Neural crest cell (in vitro differentiated cells): ENCODE results near the gene ZKSCAN3. TPM values are rescaled to one million over a fixed set of nuclear protein-coding genes. Genes with fewer than 3 reads are reported as not detected.

Source experiments
- DNase-seq: peaks from one replicate; pipeline ENCODE4 v3.0.0; 2021; ENCODE audit warnings: low read depth, mixed read lengths, low spot score
- H3K27ac Mint-ChIP-seq: one replicate; pipeline ENCODE4 v1.8.0; 2021; ENCODE audit warnings: mild to moderate bottlenecking, mixed read lengths; ENCODE audit not compliant: unreplicated experiment
- H3K27me3 Mint-ChIP-seq: 2 replicates; pipeline ENCODE4 v1.8.0; 2021; ENCODE audit warnings: low read depth, mild to moderate bottlenecking, mixed read lengths
- H3K36me3 Mint-ChIP-seq: 2 replicates; pipeline ENCODE4 v1.8.0; 2021; ENCODE audit warnings: low read depth, mild to moderate bottlenecking, mixed read lengths
- H3K4me1 Mint-ChIP-seq: 2 replicates; pipeline ENCODE4 v1.8.0; 2021; ENCODE audit warnings: mixed read lengths
- H3K4me3 Mint-ChIP-seq: one replicate; pipeline ENCODE4 v1.8.0; 2021; ENCODE audit warnings: mild to moderate bottlenecking, mixed read lengths
- H3K9me3 Mint-ChIP-seq: 2 replicates; pipeline ENCODE4 v1.8.0; 2021; ENCODE audit warnings: mixed read lengths
- total RNA-seq: library from RNA; stranded (reverse); gene quantifications from 2 replicates; pipeline ENCODE4 v1.2.1, GENCODE V29; 2021
- TF ChIP-seq, protein P1 (sequence below): fragments of 200-600 bp; sonication (generic); conservative IDR thresholded peaks from 2 replicates; pipeline ENCODE4 v1.5.0; 2021; ENCODE audit warnings: antibody characterized with exemption, mild to moderate bottlenecking

Gene ZKSCAN3
- total RNA-seq, 1 donor from 2014 or later, result 11.5 TPM

DNA sequence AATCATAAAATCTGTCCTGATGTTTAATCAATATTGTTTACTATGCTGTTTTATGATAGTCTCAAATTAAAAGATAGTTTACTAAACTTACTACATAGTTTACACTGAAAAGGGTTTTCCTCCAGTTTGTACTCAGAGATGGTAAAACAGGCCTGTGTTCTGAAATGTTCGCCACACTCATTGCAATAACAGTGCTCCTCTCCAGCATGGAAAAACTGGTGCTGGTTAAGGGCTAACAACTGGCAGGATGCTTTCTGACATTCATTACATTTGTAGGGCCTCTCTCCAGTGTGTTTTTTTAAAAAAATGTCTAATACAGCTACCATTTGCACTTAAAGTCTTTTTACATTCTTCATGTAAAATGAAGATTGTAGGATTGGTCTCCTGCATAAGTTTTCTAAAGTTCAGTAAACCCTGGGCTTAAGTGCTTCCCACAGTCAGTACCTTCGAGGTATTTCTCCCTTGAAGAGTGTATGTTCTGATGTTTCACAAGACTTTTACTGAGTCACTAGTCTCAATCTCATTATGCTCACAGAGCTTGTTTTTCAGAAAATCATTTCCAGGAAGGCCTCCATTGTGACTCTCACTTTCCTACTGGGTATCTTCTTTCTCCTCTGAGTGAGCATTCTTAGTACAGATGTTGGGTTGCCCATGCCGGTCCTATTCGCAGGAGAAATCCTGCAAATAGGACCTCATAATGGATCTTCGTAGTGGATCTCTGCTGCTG, 58.5 kb downstream of the ZKSCAN3 start:
- no peak overlapping the region for H3K4me3 Mint-ChIP-seq
- no peak for DNase-seq
- TF ChIP-seq, protein P1, sequence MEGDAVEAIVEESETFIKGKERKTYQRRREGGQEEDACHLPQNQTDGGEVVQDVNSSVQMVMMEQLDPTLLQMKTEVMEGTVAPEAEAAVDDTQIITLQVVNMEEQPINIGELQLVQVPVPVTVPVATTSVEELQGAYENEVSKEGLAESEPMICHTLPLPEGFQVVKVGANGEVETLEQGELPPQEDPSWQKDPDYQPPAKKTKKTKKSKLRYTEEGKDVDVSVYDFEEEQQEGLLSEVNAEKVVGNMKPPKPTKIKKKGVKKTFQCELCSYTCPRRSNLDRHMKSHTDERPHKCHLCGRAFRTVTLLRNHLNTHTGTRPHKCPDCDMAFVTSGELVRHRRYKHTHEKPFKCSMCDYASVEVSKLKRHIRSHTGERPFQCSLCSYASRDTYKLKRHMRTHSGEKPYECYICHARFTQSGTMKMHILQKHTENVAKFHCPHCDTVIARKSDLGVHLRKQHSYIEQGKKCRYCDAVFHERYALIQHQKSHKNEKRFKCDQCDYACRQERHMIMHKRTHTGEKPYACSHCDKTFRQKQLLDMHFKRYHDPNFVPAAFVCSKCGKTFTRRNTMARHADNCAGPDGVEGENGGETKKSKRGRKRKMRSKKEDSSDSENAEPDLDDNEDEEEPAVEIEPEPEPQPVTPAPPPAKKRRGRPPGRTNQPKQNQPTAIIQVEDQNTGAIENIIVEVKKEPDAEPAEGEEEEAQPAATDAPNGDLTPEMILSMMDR, result no peak
- no peak overlapping the region for H3K27ac Mint-ChIP-seq
- H3K4me1 Mint-ChIP-seq, result no peaks in the 10 kb centered on the region
- peaks cover 7% of the 10 kb centered on the region for H3K36me3 Mint-ChIP-seq
- peaks cover 17% of the 10 kb centered on the region for H3K27me3 Mint-ChIP-seq
- peaks cover 7% of the 10 kb centered on the region for H3K9me3 Mint-ChIP-seq

DNA sequence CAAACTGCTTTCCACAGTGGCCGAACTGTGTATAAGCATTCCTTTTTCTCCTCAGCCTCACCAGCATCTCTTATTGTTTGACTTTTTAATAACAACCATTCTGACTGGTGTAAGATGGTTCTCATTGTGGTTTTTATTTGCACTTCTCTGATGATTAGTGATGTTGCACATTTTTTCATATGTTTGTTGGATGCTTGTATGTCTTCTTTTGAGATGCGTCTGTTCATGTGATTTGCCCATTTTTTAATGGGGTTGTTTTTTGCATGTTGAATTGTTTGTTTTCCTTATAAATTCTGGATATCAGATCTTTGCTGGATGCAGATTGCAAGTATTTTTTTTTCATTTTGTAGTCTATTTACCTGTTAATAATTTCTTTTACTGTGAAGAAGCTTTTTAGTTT, 61.0 kb downstream of the ZKSCAN3 start:
- H3K36me3 Mint-ChIP-seq, result peaks cover 11% of the 10 kb centered on the region
- H3K27me3 Mint-ChIP-seq, result peaks cover 11% of the 10 kb centered on the region
- no peak for DNase-seq
- TF ChIP-seq, protein P1, result no peak
- no peaks in the 10 kb centered on the region for H3K4me1 Mint-ChIP-seq
- H3K9me3 Mint-ChIP-seq, result peaks cover 7% of the 10 kb centered on the region
- H3K27ac Mint-ChIP-seq, result no peak overlapping the region
- no peak overlapping the region for H3K4me3 Mint-ChIP-seq

DNA sequence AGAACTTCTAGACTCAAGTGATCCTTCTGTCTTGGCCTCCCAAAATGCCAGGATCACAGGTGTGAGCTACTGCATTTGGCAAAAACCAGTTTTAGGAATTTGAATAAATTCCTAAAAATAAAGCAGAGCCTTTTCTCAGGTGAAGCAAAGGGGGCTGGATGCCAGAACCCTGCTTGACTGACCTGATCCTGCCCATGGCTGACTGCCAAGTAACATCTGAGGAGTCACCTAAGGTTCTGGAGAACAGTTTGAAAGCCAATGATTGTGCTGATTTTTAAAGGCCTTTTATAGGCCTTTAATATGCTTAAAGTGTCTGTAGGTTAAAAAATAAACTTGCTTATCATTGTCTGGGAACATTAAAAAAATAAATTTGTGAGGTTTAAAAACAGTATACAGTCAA, 63.9 kb downstream of the ZKSCAN3 start:
- peaks cover 7% of the 10 kb centered on the region for H3K9me3 Mint-ChIP-seq
- DNase-seq, result no peak
- H3K36me3 Mint-ChIP-seq, result peaks cover 11% of the 10 kb centered on the region
- no peaks in the 10 kb centered on the region for H3K4me1 Mint-ChIP-seq
- H3K4me3 Mint-ChIP-seq, result no peak overlapping the region
- peaks cover 4% of the 10 kb centered on the region for H3K27me3 Mint-ChIP-seq
- TF ChIP-seq, protein P1, result no peak
- H3K27ac Mint-ChIP-seq, result no peak overlapping the region

Other genes starting within 250 kb of the ZKSCAN3 start
- 11.1 and 11.8 TPM in 2 replicates for gene ZSCAN16, start 225.3 kb upstream of the ZKSCAN3 start, total RNA-seq
- gene ZKSCAN8, start 208.1 kb upstream of the ZKSCAN3 start, total RNA-seq, result 37.9 and 40.1 TPM in 2 replicates
- gene ZSCAN9, start 124.7 kb upstream of the ZKSCAN3 start, total RNA-seq, result 30.3 and 31.4 TPM in 2 replicates
- gene ZKSCAN4, start 97.7 kb upstream of the ZKSCAN3 start, total RNA-seq, result 7.9 and 8.1 TPM in 2 replicates
- gene NKAPL, start 90.7 kb upstream of the ZKSCAN3 start, total RNA-seq, result not detected in 2 replicates
- gene ZSCAN26, start 82.8 kb upstream of the ZKSCAN3 start, total RNA-seq, result 15.0 and 19.8 TPM in 2 replicates
- gene PGBD1, start 68.4 kb upstream of the ZKSCAN3 start, total RNA-seq, result 13.6 and 14.4 TPM in 2 replicates
- gene ZSCAN31, start 13.8 kb upstream of the ZKSCAN3 start, total RNA-seq, result 5.7 and 6.7 TPM in 2 replicates
- 16.6 and 18.0 TPM in 2 replicates for gene ZSCAN12, start 49.8 kb downstream of the ZKSCAN3 start, total RNA-seq
- 11.8 and 12.5 TPM in 2 replicates for gene ZSCAN23, start 93.5 kb downstream of the ZKSCAN3 start, total RNA-seq
- not detected in 2 replicates for gene GPX6, start 165.8 kb downstream of the ZKSCAN3 start, total RNA-seq
- not detected in 2 replicates for gene GPX5, start 175.9 kb downstream of the ZKSCAN3 start, total RNA-seq